ENCODE results near the gene DDIT3. TPM values are rescaled to one million over a fixed set of nuclear protein-coding genes. Genes with fewer than 3 reads are reported as not detected.

DDIT3 gene
- total RNA-seq, 1 experiment from 2014 or later, result 84.7 TPM

DNA sequence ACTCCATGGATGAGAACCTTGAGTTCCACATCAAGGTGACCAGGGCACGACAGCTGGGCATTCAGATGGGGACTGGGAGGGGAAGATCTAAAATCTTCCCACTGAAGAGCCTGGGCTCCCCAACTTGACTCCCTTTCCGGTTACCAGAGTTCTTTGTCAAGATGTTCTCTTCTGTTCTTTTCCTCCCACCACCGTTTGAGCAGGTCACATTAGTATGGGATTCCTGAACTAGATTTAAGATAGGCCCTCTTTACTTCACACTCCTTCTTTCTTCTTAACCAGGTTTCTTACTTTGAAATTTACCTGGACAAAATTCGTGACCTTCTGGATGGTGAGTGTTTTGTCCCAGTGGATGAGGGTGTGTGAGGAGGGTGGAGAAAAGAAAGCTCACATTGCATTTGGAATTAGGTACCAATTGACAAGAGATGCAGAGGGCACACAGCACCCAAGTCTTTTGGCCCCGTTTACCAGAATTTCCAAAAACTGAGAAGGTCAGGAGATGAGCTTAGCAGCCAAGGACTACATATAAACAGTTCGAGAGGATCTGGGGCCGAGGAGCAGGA lies 43.9 kb upstream of the DDIT3 start:
- Histone ChIP-seq H3K36me3 (ENCODE audit: control insufficient read depth in 1 of 2, insufficient read depth in 2 of 2, low read length in 2 of 2) (no peaks in the 10 kb centered on the region; a peak in 2 of 4 replicates), H3K4me3 (replicated peaks in 1 of 2; ENCODE audit: low read depth in 1 of 2, low read length in 2 of 2) (no peak overlapping the region), H3K4me1 (ENCODE audit: control insufficient read depth in 1 of 2, insufficient read depth in 2 of 2, low read length in 2 of 2) (peaks cover 9 to 11% of the 10 kb centered on the region in 2 experiments), H3K4me2 (ENCODE audit: low read length) (no peak overlapping the region), H3K9me3 (ENCODE audit: control insufficient read depth in 1 of 2, insufficient read depth in 1 of 2, low read depth in 1 of 2, low read length in 2 of 2) (no peaks in the 10 kb centered on the region), H3K9me2 (ENCODE audit: insufficient read depth) (no peaks in the 10 kb centered on the region), H3K27me3 (ENCODE audit: insufficient read depth, low read length) (no peaks in the 10 kb centered on the region), H3K9ac (ENCODE audit: low read length) (no peak overlapping the region), H3K27ac (ENCODE audit: low read depth, low read length) (no peak overlapping the region), H4K20me1 (ENCODE audit: insufficient read depth) (no peaks in the 10 kb centered on the region), H3K79me2 (ENCODE audit: insufficient read depth, low read length) (no peaks in the 10 kb centered on the region), H2AFZ (ENCODE audit: low read depth, low read length, poor library complexity, severe bottlenecking) (no peak overlapping the region)
- ChIA-PET RAD21 (ENCODE audit: low non-redundant PET in 1 of 2, low total read pairs in 2 of 2, uncharacterized antibody in 2 of 2, unreplicated experiment in 2 of 2) (no interaction called here), POLR2A (no interaction called here), CTCF (interaction anchor here (1.1 kb wide), 1 partner anchor 19 kb away, joined by 5 read pairs; no protein-coding TSS in a partner anchor)
- TF ChIP-seq EZH2 (IDR thresholded peaks at IDR 0.05) (no peak), ZFX (IDR thresholded peaks at IDR 0.05) (no peak), EZH2phosphoT487 (IDR thresholded peaks at IDR 0.05; ENCODE audit: borderline replicate concordance) (no peak), FOSL1 (IDR thresholded peaks at IDR 0.05; ENCODE audit: low read depth) (no peak), JUND (IDR thresholded peaks at IDR 0.05) (no peak), TCF7L2 (IDR thresholded peaks at IDR 0.05; ENCODE audit: borderline replicate concordance, extremely low read depth, insufficient read depth, insufficient read length) (no peak), SRF (IDR thresholded peaks at IDR 0.05; ENCODE audit: low read depth) (no peak), ELF1 (IDR thresholded peaks at IDR 0.05; ENCODE audit: borderline replicate concordance, low read depth) (no peak), SP1 (IDR thresholded peaks at IDR 0.05; ENCODE audit: low read depth) (no peak), YY1 (IDR thresholded peaks at IDR 0.05; ENCODE audit: extremely low read depth, insufficient replicate concordance, low read depth, low read length) (no peak), POLR2A (IDR thresholded peaks at IDR 0.05; ENCODE audit: borderline replicate concordance, extremely low read depth, insufficient read depth, insufficient read length) (no peak), EGR1 (IDR thresholded peaks at IDR 0.05; ENCODE audit: low read depth) (no peak), ZNF274 (IDR thresholded peaks at IDR 0.05; ENCODE audit: low read depth, low read length) (no peak), CEBPB (IDR thresholded peaks at IDR 0.05; ENCODE audit: low read depth) (no peak), RAD21 (IDR thresholded peaks at IDR 0.05; ENCODE audit: low read depth) (no peak)
- TF ChIP-seq, protein P1, sequence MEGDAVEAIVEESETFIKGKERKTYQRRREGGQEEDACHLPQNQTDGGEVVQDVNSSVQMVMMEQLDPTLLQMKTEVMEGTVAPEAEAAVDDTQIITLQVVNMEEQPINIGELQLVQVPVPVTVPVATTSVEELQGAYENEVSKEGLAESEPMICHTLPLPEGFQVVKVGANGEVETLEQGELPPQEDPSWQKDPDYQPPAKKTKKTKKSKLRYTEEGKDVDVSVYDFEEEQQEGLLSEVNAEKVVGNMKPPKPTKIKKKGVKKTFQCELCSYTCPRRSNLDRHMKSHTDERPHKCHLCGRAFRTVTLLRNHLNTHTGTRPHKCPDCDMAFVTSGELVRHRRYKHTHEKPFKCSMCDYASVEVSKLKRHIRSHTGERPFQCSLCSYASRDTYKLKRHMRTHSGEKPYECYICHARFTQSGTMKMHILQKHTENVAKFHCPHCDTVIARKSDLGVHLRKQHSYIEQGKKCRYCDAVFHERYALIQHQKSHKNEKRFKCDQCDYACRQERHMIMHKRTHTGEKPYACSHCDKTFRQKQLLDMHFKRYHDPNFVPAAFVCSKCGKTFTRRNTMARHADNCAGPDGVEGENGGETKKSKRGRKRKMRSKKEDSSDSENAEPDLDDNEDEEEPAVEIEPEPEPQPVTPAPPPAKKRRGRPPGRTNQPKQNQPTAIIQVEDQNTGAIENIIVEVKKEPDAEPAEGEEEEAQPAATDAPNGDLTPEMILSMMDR (IDR thresholded peaks at IDR 0.05 in 2 of 3, conservative IDR thresholded peaks at IDR 0.05 in 1 of 3; ENCODE audit: borderline replicate concordance in 1 of 3, insufficient read depth in 1 of 3, low read depth in 2 of 3, low read length in 2 of 3), result no peak
- TF ChIP-seq, protein P2, sequence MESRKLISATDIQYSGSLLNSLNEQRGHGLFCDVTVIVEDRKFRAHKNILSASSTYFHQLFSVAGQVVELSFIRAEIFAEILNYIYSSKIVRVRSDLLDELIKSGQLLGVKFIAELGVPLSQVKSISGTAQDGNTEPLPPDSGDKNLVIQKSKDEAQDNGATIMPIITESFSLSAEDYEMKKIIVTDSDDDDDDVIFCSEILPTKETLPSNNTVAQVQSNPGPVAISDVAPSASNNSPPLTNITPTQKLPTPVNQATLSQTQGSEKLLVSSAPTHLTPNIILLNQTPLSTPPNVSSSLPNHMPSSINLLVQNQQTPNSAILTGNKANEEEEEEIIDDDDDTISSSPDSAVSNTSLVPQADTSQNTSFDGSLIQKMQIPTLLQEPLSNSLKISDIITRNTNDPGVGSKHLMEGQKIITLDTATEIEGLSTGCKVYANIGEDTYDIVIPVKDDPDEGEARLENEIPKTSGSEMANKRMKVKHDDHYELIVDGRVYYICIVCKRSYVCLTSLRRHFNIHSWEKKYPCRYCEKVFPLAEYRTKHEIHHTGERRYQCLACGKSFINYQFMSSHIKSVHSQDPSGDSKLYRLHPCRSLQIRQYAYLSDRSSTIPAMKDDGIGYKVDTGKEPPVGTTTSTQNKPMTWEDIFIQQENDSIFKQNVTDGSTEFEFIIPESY (IDR thresholded peaks at IDR 0.05; ENCODE audit: extremely low read depth, insufficient replicate concordance, low read length), result no peak
- TF ChIP-seq, protein P3, sequence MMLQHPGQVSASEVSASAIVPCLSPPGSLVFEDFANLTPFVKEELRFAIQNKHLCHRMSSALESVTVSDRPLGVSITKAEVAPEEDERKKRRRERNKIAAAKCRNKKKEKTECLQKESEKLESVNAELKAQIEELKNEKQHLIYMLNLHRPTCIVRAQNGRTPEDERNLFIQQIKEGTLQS (IDR thresholded peaks at IDR 0.05), result no peak
- TF ChIP-seq, protein P4, sequence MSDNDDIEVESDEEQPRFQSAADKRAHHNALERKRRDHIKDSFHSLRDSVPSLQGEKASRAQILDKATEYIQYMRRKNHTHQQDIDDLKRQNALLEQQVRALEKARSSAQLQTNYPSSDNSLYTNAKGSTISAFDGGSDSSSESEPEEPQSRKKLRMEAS (IDR thresholded peaks at IDR 0.05), result no peak
- TF ChIP-seq, protein P5, sequence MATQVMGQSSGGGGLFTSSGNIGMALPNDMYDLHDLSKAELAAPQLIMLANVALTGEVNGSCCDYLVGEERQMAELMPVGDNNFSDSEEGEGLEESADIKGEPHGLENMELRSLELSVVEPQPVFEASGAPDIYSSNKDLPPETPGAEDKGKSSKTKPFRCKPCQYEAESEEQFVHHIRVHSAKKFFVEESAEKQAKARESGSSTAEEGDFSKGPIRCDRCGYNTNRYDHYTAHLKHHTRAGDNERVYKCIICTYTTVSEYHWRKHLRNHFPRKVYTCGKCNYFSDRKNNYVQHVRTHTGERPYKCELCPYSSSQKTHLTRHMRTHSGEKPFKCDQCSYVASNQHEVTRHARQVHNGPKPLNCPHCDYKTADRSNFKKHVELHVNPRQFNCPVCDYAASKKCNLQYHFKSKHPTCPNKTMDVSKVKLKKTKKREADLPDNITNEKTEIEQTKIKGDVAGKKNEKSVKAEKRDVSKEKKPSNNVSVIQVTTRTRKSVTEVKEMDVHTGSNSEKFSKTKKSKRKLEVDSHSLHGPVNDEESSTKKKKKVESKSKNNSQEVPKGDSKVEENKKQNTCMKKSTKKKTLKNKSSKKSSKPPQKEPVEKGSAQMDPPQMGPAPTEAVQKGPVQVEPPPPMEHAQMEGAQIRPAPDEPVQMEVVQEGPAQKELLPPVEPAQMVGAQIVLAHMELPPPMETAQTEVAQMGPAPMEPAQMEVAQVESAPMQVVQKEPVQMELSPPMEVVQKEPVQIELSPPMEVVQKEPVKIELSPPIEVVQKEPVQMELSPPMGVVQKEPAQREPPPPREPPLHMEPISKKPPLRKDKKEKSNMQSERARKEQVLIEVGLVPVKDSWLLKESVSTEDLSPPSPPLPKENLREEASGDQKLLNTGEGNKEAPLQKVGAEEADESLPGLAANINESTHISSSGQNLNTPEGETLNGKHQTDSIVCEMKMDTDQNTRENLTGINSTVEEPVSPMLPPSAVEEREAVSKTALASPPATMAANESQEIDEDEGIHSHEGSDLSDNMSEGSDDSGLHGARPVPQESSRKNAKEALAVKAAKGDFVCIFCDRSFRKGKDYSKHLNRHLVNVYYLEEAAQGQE (IDR thresholded peaks at IDR 0.05; ENCODE audit: low read depth), result no peak
- intact Hi-C loops (cut with micrococcal nuclease), result no loop called here
- no TSS peak for BruUV-seq (replicated peaks)
- ATAC-seq (no peak), DNase-seq (ENCODE audit: low read depth, low spot score) (no peak)

Measured in HCT116 (cell line).